GM19397 (cell line): ENCODE results near the gene MTERF4.

Experiments
- ATAC-seq: cut with Tn5 transposase; IDR thresholded peaks from one replicate; pipeline ENCODE4 v1.9.1; 2021; ENCODE audit warnings: mild to moderate bottlenecking, moderate library complexity; ENCODE audit not compliant: unreplicated experiment

Gene MTERF4

GRCh38 chr2:241091201-241091600, 10.9 kb downstream of the MTERF4 start:
- no peak for ATAC-seq

- ATAC-seq: no peak
Measured at GRCh38 chr2:241088791-241089732, 13.0 kb downstream of the MTERF4 start.

GRCh38 chr2:241088376-241088775, 13.7 kb downstream of the MTERF4 start:
- peak; percentile 46 for ATAC-seq

GRCh38 chr2:241087420-241088268, 14.4 kb downstream of the MTERF4 start:
- peak; percentile 65 for ATAC-seq

GRCh38 chr2:241084856-241085444, 17.1 kb downstream of the MTERF4 start:
- ATAC-seq: no peak

GRCh38 chr2:241083091-241083415, 19.0 kb downstream of the MTERF4 start:
- ATAC-seq: no peak

- no peak for ATAC-seq
Measured at GRCh38 chr2:241082341-241083090, 19.6 kb downstream of the MTERF4 start.

GRCh38 chr2:241081643-241082340, 20.3 kb downstream of the MTERF4 start:
- ATAC-seq: no peak

GRCh38 chr2:241081190-241081642, 20.9 kb downstream of the MTERF4 start:
- no peak for ATAC-seq

- ATAC-seq: no peak
Measured at GRCh38 chr2:241080405-241081189, 21.5 kb downstream of the MTERF4 start.

GRCh38 chr2:241074901-241075540, 27.1 kb downstream of the MTERF4 start:
- no peak for ATAC-seq

- ATAC-seq: no peak
Measured at GRCh38 chr2:241074065-241074818, 27.8 kb downstream of the MTERF4 start.

- ATAC-seq: no peak
Measured at GRCh38 chr2:241073166-241074064, 28.7 kb downstream of the MTERF4 start.

- no peak for ATAC-seq
Measured at GRCh38 chr2:241072553-241073165, 29.4 kb downstream of the MTERF4 start.

- no peak for ATAC-seq
Measured at GRCh38 chr2:241072151-241072550, 29.9 kb downstream of the MTERF4 start.

GRCh38 chr2:241071677-241072111, 30.4 kb downstream of the MTERF4 start:
- no peak for ATAC-seq
